ENCODE results near the gene ATG14.
"Not testable (repeated sequence)": the region's sequence is repeated elsewhere in the genome, so short reads cannot be mapped to it uniquely, and the experiment has no call there.

The ATG14 gene

DNA sequence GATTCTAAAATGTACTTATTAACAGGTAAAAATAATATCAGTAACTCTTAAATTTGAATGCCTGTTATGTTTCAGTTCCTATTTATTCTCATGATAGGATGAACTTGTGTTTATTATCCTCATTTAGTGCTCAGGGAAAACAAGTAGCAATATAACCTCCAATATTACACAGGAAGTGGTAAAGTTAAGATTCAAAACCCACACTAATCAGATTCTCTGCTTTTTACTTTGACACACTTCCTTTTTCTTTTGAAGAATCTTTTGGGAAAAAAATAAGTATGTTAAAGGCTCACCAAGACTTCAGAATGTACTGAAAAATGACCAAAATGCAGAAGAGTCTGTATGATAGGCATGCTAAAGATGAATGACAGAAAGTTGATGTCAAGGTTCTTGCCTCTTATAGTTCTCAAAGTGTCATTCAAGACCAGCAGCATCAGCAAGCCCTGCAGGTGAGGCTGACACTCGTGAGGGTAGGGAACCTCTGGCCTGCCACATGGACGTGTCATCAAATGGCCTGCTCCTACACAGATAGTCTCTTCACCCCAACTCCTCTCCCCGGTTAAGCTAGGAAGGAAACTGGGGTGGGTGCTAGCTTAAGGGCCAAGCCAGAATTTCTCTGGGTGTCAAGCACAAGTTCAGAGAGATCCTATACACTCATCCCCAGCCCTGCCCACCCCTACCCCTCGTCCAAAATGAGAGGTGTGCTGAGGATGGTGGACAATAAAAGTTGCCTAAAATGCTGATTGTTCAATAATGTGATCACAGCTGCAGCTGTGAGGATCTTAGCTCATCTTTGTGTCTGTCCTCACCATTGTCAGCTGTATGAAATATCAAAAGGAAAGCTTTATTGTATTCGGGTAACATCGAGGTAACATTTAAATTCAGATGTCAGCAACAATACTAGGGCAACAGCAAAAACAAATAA is 22.5 kb upstream of the ATG14 start:
- DNase-seq (ENCODE audit: extremely low read depth in 1 of 2, low read depth in 1 of 2), result no peak

DNA sequence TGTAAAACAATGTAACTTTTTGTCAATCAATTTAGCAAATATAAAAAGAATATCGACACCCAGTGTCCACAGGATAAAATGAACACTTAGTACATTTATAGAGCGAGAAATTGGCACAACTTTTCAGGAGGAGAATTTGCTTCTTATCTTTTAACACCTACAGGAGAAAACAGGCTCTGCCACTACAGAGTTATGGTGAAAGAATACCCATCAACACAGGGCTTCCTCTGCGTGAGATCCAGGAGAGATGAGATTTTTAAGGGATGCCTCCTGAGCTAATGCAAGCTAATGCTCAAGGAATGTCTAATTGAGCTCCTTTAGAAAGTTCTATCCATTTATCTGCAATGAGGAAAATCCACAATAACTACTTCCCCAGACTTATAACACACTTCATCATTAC is 21.0 kb upstream of the ATG14 start:
- no peak for DNase-seq (ENCODE audit: extremely low read depth in 1 of 2, low read depth in 1 of 2)

DNA sequence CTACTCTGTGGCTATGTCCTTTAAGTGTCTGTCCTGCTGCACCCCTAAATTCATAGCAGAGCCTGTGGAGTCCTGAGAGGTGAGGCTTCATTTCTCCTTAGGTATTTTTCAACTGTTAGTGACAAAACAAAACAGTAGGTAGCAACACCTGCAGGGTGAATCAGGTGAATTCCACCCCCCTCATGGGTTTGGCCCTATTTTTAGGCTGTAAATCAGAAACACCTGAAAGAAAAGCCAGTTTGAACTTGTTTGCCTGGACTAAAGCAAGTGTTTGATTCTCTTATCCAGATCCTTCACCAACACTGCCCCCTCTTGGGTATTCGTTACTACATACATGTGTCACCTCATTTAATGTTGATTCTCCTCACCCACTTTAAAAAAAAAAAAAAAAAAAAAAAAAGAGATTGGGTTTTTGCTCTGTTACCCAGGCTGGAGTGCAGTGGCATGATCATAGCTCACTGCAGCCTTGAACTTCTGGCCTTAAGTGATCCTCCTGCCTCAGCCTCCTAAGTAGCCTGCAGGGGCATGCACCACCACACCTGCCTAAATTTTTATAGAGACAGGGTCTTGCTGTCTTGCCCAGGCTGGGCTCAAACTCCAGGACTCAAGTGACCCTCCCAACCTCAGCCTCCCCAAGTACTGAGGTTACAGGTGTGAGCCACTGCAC is 18.5 kb upstream of the ATG14 start:
- DNase-seq (ENCODE audit: extremely low read depth in 1 of 2, low read depth in 1 of 2), result peak in 1 of 2 donors; percentile 5

DNA sequence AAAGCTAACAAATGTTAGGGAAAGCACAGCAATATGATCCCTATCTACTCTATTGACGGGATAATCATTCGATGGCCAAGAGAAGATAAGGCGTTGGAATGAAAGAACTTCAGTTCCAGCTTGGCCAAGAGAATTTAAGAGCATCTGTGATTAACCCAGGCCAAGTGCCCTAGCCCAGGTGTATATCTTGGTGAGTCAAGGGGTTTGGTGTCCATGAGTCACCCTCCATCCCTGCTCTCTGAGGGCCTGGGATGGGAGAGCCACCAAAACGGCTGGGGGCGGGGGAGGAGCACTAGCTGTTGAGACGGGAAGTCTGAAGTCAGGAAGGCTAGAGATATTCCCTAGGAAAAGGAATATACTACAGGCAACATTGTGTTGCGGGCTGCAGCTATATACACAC is 15.8 kb upstream of the ATG14 start:
- no peak for DNase-seq (ENCODE audit: extremely low read depth in 1 of 2, low read depth in 1 of 2)

- DNase-seq (ENCODE audit: extremely low read depth in 1 of 2, low read depth in 1 of 2), result no peak
Measured at GRCh38 chr14:55426891-55427290, 15.3 kb upstream of the ATG14 start.

DNA sequence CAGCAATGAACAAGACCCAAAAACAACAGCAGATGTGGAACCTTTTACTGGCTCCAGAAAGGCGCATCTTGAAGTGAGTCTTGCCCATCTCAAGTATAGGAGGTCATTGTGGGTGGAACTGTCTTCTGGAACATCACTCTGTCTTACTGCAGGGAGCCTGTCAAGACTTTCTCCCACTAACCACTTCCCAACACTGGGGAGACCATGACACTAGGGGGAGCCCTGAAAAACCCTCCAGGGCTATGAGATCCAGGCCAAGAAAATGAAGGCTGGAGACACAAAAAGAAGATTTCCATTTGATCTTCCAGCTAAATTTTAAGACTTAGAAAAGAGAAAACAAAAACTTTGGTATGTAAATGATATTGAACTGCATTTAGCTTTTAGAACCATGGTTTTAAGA is 13.5 kb upstream of the ATG14 start:
- no peak for DNase-seq (ENCODE audit: extremely low read depth in 1 of 2, low read depth in 1 of 2)

- no peak for DNase-seq (ENCODE audit: extremely low read depth in 1 of 2, low read depth in 1 of 2)
Measured at GRCh38 chr14:55423969-55424368, 12.3 kb upstream of the ATG14 start.

- not testable (repeated sequence) for DNase-seq (ENCODE audit: extremely low read depth in 1 of 2, low read depth in 1 of 2)
Measured at GRCh38 chr14:55422338-55422737, 10.7 kb upstream of the ATG14 start.

GRCh38 chr14:55419663-55420062 is 8.0 kb upstream of the ATG14 start:
- DNase-seq (ENCODE audit: extremely low read depth in 1 of 2, low read depth in 1 of 2), result no peak

- DNase-seq (ENCODE audit: extremely low read depth in 1 of 2, low read depth in 1 of 2), result no peak
Measured at GRCh38 chr14:55418411-55418810, 6.8 kb upstream of the ATG14 start.

DNA sequence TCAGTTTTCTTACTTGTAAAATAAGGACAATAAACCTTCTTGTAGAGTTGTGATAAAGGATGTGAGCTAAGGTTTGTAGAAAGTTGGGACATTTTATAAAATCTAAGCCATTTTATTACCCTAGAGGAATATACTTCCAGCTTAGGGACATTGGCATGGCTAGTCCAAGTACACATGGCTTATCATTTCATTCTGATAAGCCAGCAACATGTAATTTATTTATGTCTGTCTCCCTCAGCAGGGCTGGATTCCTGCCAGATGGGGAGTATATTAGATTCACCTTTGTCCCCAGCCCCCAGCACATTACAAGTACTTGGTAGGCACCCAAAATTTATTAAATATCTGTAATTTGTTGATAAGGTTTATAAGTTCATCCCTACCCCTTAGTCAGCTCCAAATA is 6.3 kb upstream of the ATG14 start:
- no peak for DNase-seq (ENCODE audit: extremely low read depth in 1 of 2, low read depth in 1 of 2)

- DNase-seq (ENCODE audit: extremely low read depth in 1 of 2, low read depth in 1 of 2), result no peak
Measured at GRCh38 chr14:55416866-55417265, 5.2 kb upstream of the ATG14 start.

DNA sequence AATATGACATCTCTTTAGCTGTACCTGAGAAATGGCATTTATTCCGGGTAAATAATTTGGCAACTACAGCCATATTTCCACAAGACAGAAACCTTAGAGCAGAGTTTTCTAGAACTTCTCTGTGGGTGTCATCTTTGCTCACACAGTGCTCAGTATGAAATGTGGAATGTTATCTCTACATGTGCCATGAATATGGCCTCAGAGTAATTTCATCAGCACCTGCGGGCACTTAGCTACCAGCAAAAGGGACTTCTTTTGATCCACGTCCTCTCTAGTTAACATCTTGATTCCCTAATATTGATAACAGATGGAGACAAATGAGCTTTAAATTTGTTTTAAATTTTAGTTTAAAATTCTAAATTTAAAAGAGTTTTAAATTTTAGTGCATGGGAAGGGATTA is 2.9 kb upstream of the ATG14 start:
- no peak for DNase-seq (ENCODE audit: extremely low read depth in 1 of 2, low read depth in 1 of 2)

GRCh38 chr14:55412676-55413075 is 1.0 kb upstream of the ATG14 start:
- no peak for DNase-seq (ENCODE audit: extremely low read depth in 1 of 2, low read depth in 1 of 2)

DNA sequence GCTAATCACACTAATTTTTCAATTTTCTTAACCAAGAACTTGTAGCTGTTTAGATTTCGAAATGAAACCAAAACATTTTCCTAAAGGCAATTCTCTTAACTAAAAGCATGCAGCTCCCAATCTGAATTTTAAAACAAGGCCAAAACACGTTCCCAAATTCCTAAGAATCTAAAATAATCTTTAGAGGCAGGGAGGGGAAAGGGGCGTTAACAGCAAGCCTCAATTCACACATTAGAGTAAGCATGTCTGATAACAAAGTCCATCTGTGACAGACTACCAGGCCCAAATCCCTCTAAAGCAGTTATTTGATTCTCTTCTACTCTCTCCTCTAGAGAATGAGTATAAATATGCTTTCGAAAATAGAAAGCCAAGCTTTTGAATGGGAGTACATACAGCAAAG is 754 bp downstream of the ATG14 start:
- no peak for DNase-seq (ENCODE audit: extremely low read depth in 1 of 2, low read depth in 1 of 2)

- no peak for DNase-seq (ENCODE audit: extremely low read depth in 1 of 2, low read depth in 1 of 2)
Measured at GRCh38 chr14:55404173-55404854, 7.3 kb downstream of the ATG14 start.

- DNase-seq (ENCODE audit: extremely low read depth in 1 of 2, low read depth in 1 of 2), result no peak
Measured at GRCh38 chr14:55401751-55402150, 9.9 kb downstream of the ATG14 start.

- no peak for DNase-seq (ENCODE audit: extremely low read depth in 1 of 2, low read depth in 1 of 2)
Measured at GRCh38 chr14:55399852-55400251, 11.8 kb downstream of the ATG14 start.

GRCh38 chr14:55399183-55399582 is 12.4 kb downstream of the ATG14 start:
- DNase-seq (ENCODE audit: extremely low read depth in 1 of 2, low read depth in 1 of 2), result no peak

DNA sequence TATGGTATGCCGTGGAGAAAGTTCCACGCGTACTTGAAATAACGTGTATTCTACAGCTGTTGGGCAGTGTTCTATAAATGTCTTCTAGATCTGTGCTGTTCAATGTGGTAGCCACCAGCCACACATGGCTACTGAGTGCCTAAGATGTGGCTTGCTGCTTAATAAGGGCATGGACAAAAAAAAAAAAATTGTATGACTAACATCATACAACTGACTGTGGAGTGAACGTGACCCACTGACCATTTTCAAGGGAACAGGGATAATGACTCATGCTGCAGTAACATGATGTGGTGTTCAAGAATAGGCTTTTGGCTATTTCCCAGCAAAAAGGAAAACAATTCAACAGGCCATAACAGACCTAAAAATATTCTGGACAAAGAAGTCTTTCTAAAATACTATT is 13.0 kb downstream of the ATG14 start:
- no peak for DNase-seq (ENCODE audit: extremely low read depth in 1 of 2, low read depth in 1 of 2)

DNA sequence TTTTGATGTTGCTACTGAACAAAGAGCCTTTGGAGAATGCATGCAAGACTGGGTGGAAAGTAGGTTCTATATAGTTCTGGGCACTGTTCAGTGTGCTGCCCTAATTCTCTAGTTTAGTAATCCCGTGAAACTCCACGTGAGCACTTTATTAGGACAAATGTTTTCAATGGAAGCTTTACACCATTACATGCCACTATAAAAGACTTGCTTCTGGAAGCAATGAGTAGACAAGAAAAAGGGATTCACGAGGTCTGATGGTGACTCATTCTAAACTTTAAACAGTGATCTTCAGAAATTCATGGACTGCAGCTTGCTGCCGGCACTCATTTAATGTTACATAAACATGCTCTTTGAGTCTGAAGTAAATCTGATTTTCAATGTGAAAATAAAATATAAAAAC is 22.3 kb downstream of the ATG14 start:
- no peak for DNase-seq (ENCODE audit: extremely low read depth in 1 of 2, low read depth in 1 of 2)

DNA sequence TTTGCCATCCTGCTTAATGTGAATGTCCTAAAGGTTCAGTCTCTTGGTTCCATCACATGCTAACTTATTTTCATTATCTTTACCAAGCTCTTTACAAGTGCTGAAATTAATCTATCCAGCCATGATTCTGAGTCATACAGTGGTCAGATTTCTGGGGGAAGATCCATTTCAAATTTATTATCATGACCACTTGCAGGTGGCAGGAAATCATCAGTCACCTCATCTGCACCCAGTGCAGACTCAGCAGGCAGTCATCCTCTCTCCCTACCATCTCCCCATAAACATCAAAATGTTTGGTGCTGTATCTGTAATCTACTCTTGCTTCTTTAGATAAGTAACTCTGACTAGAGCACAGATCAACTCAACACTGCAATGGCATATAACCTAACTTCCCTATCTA is 23.5 kb downstream of the ATG14 start:
- DNase-seq (ENCODE audit: extremely low read depth in 1 of 2, low read depth in 1 of 2), result no peak

Measured in activated CD8-positive, alpha-beta memory T cell treated with anti-CD3 and anti-CD28 coated beads for 1 hour (primary cell).